NB4 (cell line): ENCODE results near the gene MYO1B.

ENCODE experiments used
- DNase-seq: peaks from one replicate; pipeline ENCODE4 v3.0.0; 2010; ENCODE audit warnings: low read depth
- H3K4me3 ChIP-seq: one replicate; pipeline ENCODE4 v1.5.1; 2011; ENCODE audit warnings: mild to moderate bottlenecking, low read depth, low read length, moderate library complexity
- CTCF ChIP-seq: IDR thresholded peaks from one replicate; pipeline ENCODE4 v1.5.1; 2012; ENCODE audit warnings: low read depth, low read length
- MAX ChIP-seq: IDR thresholded peaks from 2 replicates; pipeline ENCODE4 v1.6.1; 2011; ENCODE audit warnings: low read depth, low read length
- MYC ChIP-seq: IDR thresholded peaks from 2 replicates; pipeline ENCODE4 v1.6.1; 2011; ENCODE audit warnings: low read depth, low read length
- POLR2A ChIP-seq: IDR thresholded peaks from 2 replicates; pipeline ENCODE4 v1.6.1; 2011; ENCODE audit warnings: mild to moderate bottlenecking; ENCODE audit not compliant: insufficient read length; ENCODE audit errors: extremely low read depth

MYO1B gene

GRCh38 chr2:191434072-191434471, 188.9 kb downstream of the MYO1B start:
- H3K4me3 ChIP-seq: no peak overlapping the region
- DNase-seq: no peak
- TF ChIP-seq CTCF (no peak), MAX (no peak), POLR2A (no peak), MYC (no peak)

- TF ChIP-seq MAX: no peak
- no peak for TF ChIP-seq POLR2A
- TF ChIP-seq MYC: no peak
- TF ChIP-seq CTCF: no peak
- DNase-seq: no peak
- no peak overlapping the region for H3K4me3 ChIP-seq
These were observed 189.9 kb downstream of the MYO1B start for GRCh38 chr2:191435141-191435540.

GRCh38 chr2:191436368-191437055, 191.3 kb downstream of the MYO1B start:
- peak overlapping the region; percentile 23 for H3K4me3 ChIP-seq
- peak; percentile 78 for DNase-seq
- TF ChIP-seq POLR2A: no peak
- peak; percentile 31; the same call in 1 of the 2 replicates for TF ChIP-seq MYC
- TF ChIP-seq MAX: peak; percentile 16; the same call in 1 of the 2 replicates

- no peak overlapping the region for H3K4me3 ChIP-seq
- no peak for TF ChIP-seq CTCF
- TF ChIP-seq MAX: no peak
- no peak for TF ChIP-seq MYC
- TF ChIP-seq POLR2A: no peak
- DNase-seq: no peak
These were observed 194.3 kb downstream of the MYO1B start for GRCh38 chr2:191439481-191439880.

- no peak overlapping the region for H3K4me3 ChIP-seq
- TF ChIP-seq MAX (no peak), CTCF (no peak), POLR2A (no peak), MYC (no peak)
- DNase-seq: no peak
These were observed 196.5 kb downstream of the MYO1B start for GRCh38 chr2:191441496-191442214.

GRCh38 chr2:191443446-191443845, 198.2 kb downstream of the MYO1B start:
- TF ChIP-seq MYC (no peak), POLR2A (no peak), CTCF (no peak)
- DNase-seq: no peak
- no peak overlapping the region for H3K4me3 ChIP-seq
